Measurements from ENCODE around the gene SF3B6. TPM values are rescaled to one million over a fixed set of nuclear protein-coding genes. Genes with fewer than 3 reads are reported as not detected.

SF3B6 gene
- polyA plus RNA-seq, 1 experiment = 272 TPM

- H3K27ac ChIP-seq (ENCODE audit: low read depth, low read length) = no peak overlapping the region
- no peak for DNase-seq (ENCODE audit: low read depth, low spot score)
- ChIA-PET POLR2A (interaction anchor here (1.3 kb wide), 1 partner anchor 18 kb away, joined by 4 read pairs; the partner anchor contains the start of gene WDCP), CTCF (interaction anchor here (0.7 kb wide), 1 partner anchor 19 kb away, joined by 3 read pairs; the partner anchor contains the start of gene TP53I3)
- H3K4me3 ChIP-seq (ENCODE audit: low read depth, low read length) = no peak overlapping the region
- no peak for TF ChIP-seq CTCF (IDR thresholded peaks at IDR 0.05; ENCODE audit: low read depth, low read length)
- no peaks in the 10 kb centered on the region for H3K27me3 ChIP-seq (ENCODE audit: control insufficient read depth, insufficient read depth, low read length)
- H3K9me3 ChIP-seq (ENCODE audit: control insufficient read depth, insufficient read depth, low read length) = no peaks in the 10 kb centered on the region
These were observed 10.8 kb downstream of the SF3B6 start for GRCh38 chr2:24065341-24065740.

GRCh38 chr2:24058564-24059271, 17.4 kb downstream of the SF3B6 start:
- ChIA-PET POLR2A (no interaction called here), CTCF (no interaction called here)
- no peak for DNase-seq (ENCODE audit: low read depth, low spot score)
- Histone ChIP-seq H3K27ac (ENCODE audit: low read depth, low read length) (no peak overlapping the region), H3K27me3 (ENCODE audit: control insufficient read depth, insufficient read depth, low read length) (no peaks in the 10 kb centered on the region), H3K9me3 (ENCODE audit: control insufficient read depth, insufficient read depth, low read length) (no peaks in the 10 kb centered on the region), H3K4me3 (ENCODE audit: low read depth, low read length) (no peak overlapping the region)
- no peak for TF ChIP-seq CTCF (IDR thresholded peaks at IDR 0.05; ENCODE audit: low read depth, low read length)

- Histone ChIP-seq H3K27me3 (ENCODE audit: control insufficient read depth, insufficient read depth, low read length) (no peaks in the 10 kb centered on the region), H3K4me3 (ENCODE audit: low read depth, low read length) (no peak overlapping the region), H3K9me3 (ENCODE audit: control insufficient read depth, insufficient read depth, low read length) (no peaks in the 10 kb centered on the region), H3K27ac (ENCODE audit: low read depth, low read length) (no peak overlapping the region)
- CTCF ChIA-PET = no interaction called here
- POLR2A ChIA-PET = interaction anchor here (1.2 kb wide), 1 partner anchor 8 kb away, joined by 3 read pairs; the partner anchor contains the start of gene WDCP
- TF ChIP-seq CTCF (IDR thresholded peaks at IDR 0.05; ENCODE audit: low read depth, low read length) = no peak
- DNase-seq (ENCODE audit: low read depth, low spot score) = no peak
These were observed 20.4 kb downstream of the SF3B6 start for GRCh38 chr2:24055750-24056149.

- CTCF ChIA-PET = interaction anchor here (0.7 kb wide), 1 partner anchor 413 kb away, joined by 3 read pairs; no protein-coding TSS in a partner anchor
These were observed 21.6 kb downstream of the SF3B6 start for GRCh38 chr2:24054366-24055010.

More at GRCh38 chr2:24054366-24055010, 21.6 kb downstream of the SF3B6 start:
- no peak for DNase-seq (ENCODE audit: low read depth, low spot score)
- Histone ChIP-seq H3K27ac (ENCODE audit: low read depth, low read length) (no peak overlapping the region), H3K27me3 (ENCODE audit: control insufficient read depth, insufficient read depth, low read length) (no peaks in the 10 kb centered on the region), H3K9me3 (ENCODE audit: control insufficient read depth, insufficient read depth, low read length) (no peaks in the 10 kb centered on the region; the same call in 1 of the 2 replicates), H3K4me3 (ENCODE audit: low read depth, low read length) (no peak overlapping the region)
- TF ChIP-seq CTCF (IDR thresholded peaks at IDR 0.05; ENCODE audit: low read depth, low read length) = no peak
- POLR2A ChIA-PET = no interaction called here
